ENCODE results near the gene ABCA3.

GRCh38 chr16:2366660-2367309 lies 26.3 kb upstream of the ABCA3 start:
- TF ChIP-seq EP300 (IDR thresholded peaks at IDR 0.05) (no peak), CTCF (IDR thresholded peaks at IDR 0.05) (no peak), POLR2A (IDR thresholded peaks at IDR 0.05) (no peak)

Data from tibial nerve (tissue), 4 donors.